Tibial nerve (tissue), 4 donors: ENCODE results near the gene HENMT1. TPM values are rescaled to one million over a fixed set of nuclear protein-coding genes. Genes with fewer than 3 reads are reported as not detected.
"Not testable (repeated sequence)": the region's sequence is repeated elsewhere in the genome, so short reads cannot be mapped to it uniquely, and the experiment has no call there.

Experiments
- DNase-seq, 2 donors: peaks; one replicate each; pipeline ENCODE4 v3.0.0-alpha.2; 2019; ENCODE audit warnings: low spot score in 2 of 2
- H3K27ac ChIP-seq, 4 donors: fragments of 200-600 bp; sonication (generic) in 3 of 4; one replicate each; pipeline ENCODE4 v1.5.1; 2017 to 2019; ENCODE audit warnings: mild to moderate bottlenecking in 1 of 4
- H3K27me3 ChIP-seq, 2 donors: fragments of 200-600 bp; sonication (generic) in 1 of 2; one replicate each; pipeline versions ENCODE4 v1.5.1 to v1.6.0; 2017 to 2019
- H3K36me3 ChIP-seq, 3 donors: fragments of 200-600 bp; sonication (generic); one replicate each; pipeline ENCODE4 v1.5.1; 2018 to 2019
- H3K4me1 ChIP-seq, 4 donors: fragments of 200-600 bp; sonication (generic) in 3 of 4; one replicate each; pipeline ENCODE4 v1.5.1; 2017 to 2019
- H3K4me3 ChIP-seq, 4 donors: fragments of 200-600 bp; sonication (generic) in 3 of 4; one replicate each; pipeline ENCODE4 v1.5.1; 2017 to 2019; ENCODE audit warnings: mild to moderate bottlenecking in 1 of 4, moderate library complexity in 1 of 4
- H3K9me3 ChIP-seq, 4 donors: fragments of 200-600 bp; sonication (generic) in 3 of 4; one replicate each; pipeline ENCODE4 v1.5.1; 2017 to 2019
- CTCF ChIP-seq, 5 experiments: fragments of 200-600 bp in 3 of 5; fragments of 450-650 bp in 2 of 5; sonication (generic) in 3 of 5; IDR thresholded peaks; one replicate each; pipeline ENCODE4 v1.5.1; 2016 to 2019; ENCODE audit warnings: antibody characterized with exemption in 5 of 5, mild to moderate bottlenecking in 3 of 5, moderate library complexity in 2 of 5
- EP300 ChIP-seq, 2 donors: sonication (generic); formaldehyde crosslinking; IDR thresholded peaks; one replicate each; pipeline ENCODE4 v1.6.1; 2017; ENCODE audit warnings: antibody characterized with exemption in 2 of 2, mild to moderate bottlenecking in 1 of 2
- POLR2A ChIP-seq, 2 donors: fragments of 450-650 bp; IDR thresholded peaks; one replicate each; pipeline ENCODE4 v1.6.1; 2017; ENCODE audit warnings: antibody characterized with exemption in 2 of 2, mild to moderate bottlenecking in 2 of 2, moderate library complexity in 2 of 2
- WGBS, 2 donors: methylation state at CpG; one replicate each; pipeline ENCODE4 v1.1.5; 2018; 5-methylcytosine and 5-hydroxymethylcytosine counted together
- total RNA-seq, 4 donors: library from RNA; depleted of rRNA; stranded (reverse); fragments of >200 nt; gene quantifications; one replicate each; pipeline ENCODE4 v1.1.0, GENCODE V29; 2016

Gene HENMT1
- total RNA-seq, 4 donors from 2014 or later = 1.2 to 3.7 (median 2.4) TPM

- H3K27me3 ChIP-seq = no peaks in the 10 kb centered on the region
- H3K9me3 ChIP-seq = no peaks in the 10 kb centered on the region
- no peaks in the 10 kb centered on the region for H3K4me1 ChIP-seq
- TF ChIP-seq EP300 (IDR thresholded peaks at IDR 0.05) (no peak), POLR2A (IDR thresholded peaks at IDR 0.05) (no peak), CTCF (IDR thresholded peaks at IDR 0.05) (no peak)
- H3K4me3 ChIP-seq = no peak overlapping the region
- no peaks in the 10 kb centered on the region for H3K36me3 ChIP-seq
- WGBS, 2 donors = 73 to 80% methylated on average over 1 of the region's 1 CpG
- DNase-seq = no peak
- no peak overlapping the region for H3K27ac ChIP-seq
These were observed 24.6 kb upstream of the HENMT1 start for GRCh38 chr1:108685529-108685928.

- DNase-seq, H3K36me3 ChIP-seq, H3K4me1 ChIP-seq, H3K27me3 ChIP-seq, H3K9me3 ChIP-seq, H3K4me3 ChIP-seq, H3K27ac ChIP-seq: not testable (repeated sequence)
- 70 to 81% methylated on average over 4 of the region's 4 CpGs for WGBS, 2 donors
These were observed 20.8 kb upstream of the HENMT1 start for GRCh38 chr1:108681701-108682100.

GRCh38 chr1:108679586-108680213, 18.8 kb upstream of the HENMT1 start:
- Histone ChIP-seq H3K4me1 (no peaks in the 10 kb centered on the region), H3K27ac (no peak overlapping the region), H3K9me3 (no peaks in the 10 kb centered on the region), H3K4me3 (peak overlapping the region in 1 of 4 donors; percentile 29), H3K36me3 (no peaks in the 10 kb centered on the region), H3K27me3 (no peaks in the 10 kb centered on the region)
- TF ChIP-seq CTCF (IDR thresholded peaks at IDR 0.05) (no peak), POLR2A (IDR thresholded peaks at IDR 0.05) (no peak), EP300 (IDR thresholded peaks at IDR 0.05) (no peak)
- no peak for DNase-seq
- WGBS, 2 donors = 59 to 68% methylated on average over 10 of the region's 10 CpGs

- H3K27me3 ChIP-seq = no peaks in the 10 kb centered on the region
- DNase-seq = no peak
- 79 to 84% methylated on average over 4 of the region's 4 CpGs for WGBS, 2 donors
These were observed 17.8 kb upstream of the HENMT1 start for GRCh38 chr1:108678706-108679105.

GRCh38 chr1:108671143-108671542, 10.2 kb upstream of the HENMT1 start:
- Histone ChIP-seq H3K27ac (no peak overlapping the region), H3K9me3 (no peaks in the 10 kb centered on the region), H3K4me3 (no peak overlapping the region), H3K4me1 (no peaks in the 10 kb centered on the region), H3K36me3 (no peaks in the 10 kb centered on the region), H3K27me3 (peaks cover 0 to 10% of the 10 kb centered on the region in 2 donors)
- no peak for DNase-seq
- no peak for TF ChIP-seq CTCF (IDR thresholded peaks at IDR 0.05)
- no peak for TF ChIP-seq POLR2A (IDR thresholded peaks at IDR 0.05)
- TF ChIP-seq EP300 (IDR thresholded peaks at IDR 0.05) = no peak
- 72 to 95% methylated on average over 2 of the region's 2 CpGs for WGBS, 2 donors

More at GRCh38 chr1:108678706-108679105, 17.8 kb upstream of the HENMT1 start:
- Histone ChIP-seq H3K9me3 (no peaks in the 10 kb centered on the region), H3K36me3 (no peaks in the 10 kb centered on the region), H3K27ac (no peak overlapping the region), H3K4me1 (no peaks in the 10 kb centered on the region), H3K4me3 (no peak overlapping the region)
- TF ChIP-seq EP300 (IDR thresholded peaks at IDR 0.05) (peak in 1 of 2 donors; percentile 22), POLR2A (IDR thresholded peaks at IDR 0.05) (no peak), CTCF (IDR thresholded peaks at IDR 0.05) (no peak)
